Myometrial cell (primary cell): Measurements from ENCODE around the gene ATP1A1. TPM values are rescaled to one million over a fixed set of nuclear protein-coding genes. Genes with fewer than 3 reads are reported as not detected.

ENCODE experiments used
- total RNA-seq: library from RNA; depleted of rRNA; stranded (reverse); fragments of >200 nt; gene quantifications from 2 replicates; pipeline ENCODE4 v1.2.3, GENCODE V29; 2015

Gene ATP1A1
- 185 and 191 TPM in 2 replicates for total RNA-seq

DNA sequence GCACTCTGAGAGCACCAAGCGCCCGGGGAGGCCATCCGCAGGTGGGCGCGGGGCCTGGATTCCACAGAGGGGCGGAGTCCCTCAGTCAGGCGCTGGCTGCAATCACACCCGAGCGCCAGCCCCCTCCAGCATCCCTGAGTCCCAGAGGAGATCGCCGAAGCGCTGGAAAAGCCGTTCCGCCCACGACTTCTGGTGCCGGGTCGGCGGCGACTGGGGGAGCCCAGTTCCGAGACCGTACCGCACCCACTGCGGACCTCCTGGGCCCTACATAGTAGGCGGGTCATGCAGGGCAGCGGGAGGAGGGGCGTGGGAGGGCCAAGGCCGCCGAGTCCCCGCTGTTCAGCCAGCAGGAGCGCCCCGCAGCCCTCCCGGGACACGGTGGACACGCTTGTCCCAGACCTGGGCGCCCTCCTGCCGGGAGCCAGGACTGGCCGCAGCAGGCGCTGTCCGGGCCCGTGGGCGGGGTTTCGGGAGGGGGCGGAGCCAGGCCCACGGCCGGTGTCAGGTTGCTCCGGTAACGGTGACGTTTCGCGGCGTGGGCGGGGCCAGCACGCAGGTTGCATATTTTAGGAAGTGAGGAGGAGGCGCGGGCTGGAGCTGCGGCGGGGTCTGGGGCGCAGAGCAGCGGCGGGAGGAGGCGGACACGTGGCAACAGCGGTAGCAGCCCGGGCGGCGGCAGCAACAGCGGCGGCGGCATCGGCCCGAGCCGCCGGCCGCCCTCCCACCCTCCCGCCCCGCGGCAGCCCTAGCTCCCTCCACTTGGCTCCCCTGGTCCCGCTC is at the start of gene ATP1A1:
Gene ATP1A1, plus strand, starts transcription at position 594 of the 780 bp plus-strand sequence. CDS start 268 bp downstream, outside the sequence.

Other genes with a start within 250 kb of the ATP1A1 start
- 14.7 and 22.0 TPM in 2 replicates for gene CD58, start 197.8 kb downstream of the ATP1A1 start, total RNA-seq